Endothelial cell of umbilical vein (primary cell): ENCODE results near the gene CDC42EP3. TPM values are rescaled to one million over a fixed set of nuclear protein-coding genes. Genes with fewer than 3 reads are reported as not detected.

Experiments used
- BruUV-seq: library from RNA; stranded (reverse); fragments of 400-500 nt; replicated peaks from 2 replicates; lab custom pipeline; 2021; lab: Mats Ljungman, UMichigan
- CTCF ChIA-PET: fragments of 300-600, 350-600 bp; sonication (Branson Sonifier 250); formaldehyde crosslinking; loops from one replicate; lab custom pipeline; 2021; ENCODE audit warnings: antibody characterized with exemption, inconsistent platforms; lab: Charles Lee
- POLR2A ChIA-PET: fragments of 300-600, 350-600 bp; sonication (Branson Sonifier 250); formaldehyde crosslinking; loops from one replicate; lab custom pipeline; 2021; ENCODE audit warnings: antibody characterized with exemption, inconsistent platforms; lab: Charles Lee
- DNase-seq: peaks from one replicate; pipeline ENCODE4 v3.0.0-alpha.2; 2011; ENCODE audit warnings: low read depth, low spot score
- FAIRE-seq: peaks from 2 replicates; lab custom pipeline; 2011; peaks lifted over from hg19 to GRCh38; lab: Jason Lieb, UNC
- H2AFZ ChIP-seq: 2 replicates; pipeline ENCODE4 v1.6.0; 2012; ENCODE audit warnings: low read depth, low read length, control low read depth, inconsistent platforms
- H3K27ac ChIP-seq: 2 replicates; pipeline ENCODE4 v1.5.1; 2011; ENCODE audit warnings: low read depth, mild to moderate bottlenecking, control low read depth, low read length, moderate library complexity; ENCODE audit not compliant: insufficient read depth
- H3K27me3 ChIP-seq, 2 experiments: 2 replicates each; pipeline versions ENCODE4 v1.6.0 to v1.6.1; 2011; ENCODE audit warnings: low read length in 2 of 2, mixed read lengths in 1 of 2; ENCODE audit not compliant: control insufficient read depth in 2 of 2, insufficient read depth in 2 of 2
- H3K36me3 ChIP-seq, 2 experiments: 2 replicates in 1 of 2; 3 replicates in 1 of 2; pipeline ENCODE4 v1.5.1; 2011; ENCODE audit warnings: low read length in 2 of 2, mild to moderate bottlenecking in 1 of 2, moderate library complexity in 1 of 2; ENCODE audit not compliant: control insufficient read depth in 2 of 2, insufficient read depth in 2 of 2; ENCODE audit errors: extremely low read depth in 1 of 2
- H3K4me1 ChIP-seq: 3 replicates; pipeline ENCODE4 v1.5.1; 2011; ENCODE audit warnings: mild to moderate bottlenecking, low read length; ENCODE audit not compliant: control insufficient read depth, insufficient read depth; ENCODE audit errors: extremely low read depth
- H3K4me2 ChIP-seq: 2 replicates; pipeline ENCODE4 v1.6.1; 2011; ENCODE audit warnings: low read length, control low read depth, mixed read lengths; ENCODE audit not compliant: insufficient read depth
- H3K4me3 ChIP-seq, 3 experiments: fragments of 200-600 bp in 1 of 3; sonication (generic), shearing (Covaris generic) in 1 of 3; replicated peaks in 1 of 3; 2 replicates each; pipeline ENCODE4 v1.5.1; 2011 to 2016; ENCODE audit warnings: control low read depth in 3 of 3, low read length in 3 of 3, mild to moderate bottlenecking in 2 of 3, inconsistent platforms in 1 of 3, low read depth in 1 of 3, moderate library complexity in 1 of 3; ENCODE audit not compliant: insufficient read depth in 1 of 3
- H3K79me2 ChIP-seq: 2 replicates; pipeline ENCODE4 v1.6.0; 2012; ENCODE audit warnings: low read length, inconsistent platforms; ENCODE audit not compliant: control insufficient read depth, insufficient read depth
- H3K9ac ChIP-seq: replicated peaks from 2 replicates; pipeline ENCODE3; 2011; ENCODE audit warnings: low read length, control low read depth; ENCODE audit not compliant: insufficient read depth; ENCODE audit errors: extremely low read depth
- H3K9me1 ChIP-seq: replicated peaks from 3 replicates; pipeline ENCODE4 v1.6.0; 2011; ENCODE audit warnings: mild to moderate bottlenecking, low read length; ENCODE audit not compliant: control insufficient read depth, insufficient read depth; ENCODE audit errors: extremely low read depth
- H3K9me3 ChIP-seq: replicated peaks from 2 replicates; pipeline ENCODE4 v1.5.1; 2012; ENCODE audit warnings: low read length, inconsistent platforms; ENCODE audit not compliant: control insufficient read depth, insufficient read depth
- H4K20me1 ChIP-seq: replicated peaks from 2 replicates; pipeline ENCODE3; 2011; ENCODE audit warnings: mild to moderate bottlenecking, low read length; ENCODE audit not compliant: control insufficient read depth, insufficient read depth; ENCODE audit errors: extremely low read depth
- CTCF ChIP-seq, 2 donors: IDR thresholded peaks; 1 replicate in 1 of 2; 2 replicates in 1 of 2; pipeline ENCODE4 v1.5.1; 2011; ENCODE audit warnings: low read length in 2 of 2, mild to moderate bottlenecking in 2 of 2, moderate library complexity in 2 of 2, control low read depth in 1 of 2, inconsistent platforms in 1 of 2, low read depth in 1 of 2; ENCODE audit not compliant: insufficient read depth in 1 of 2; ENCODE audit errors: extremely low read depth in 1 of 2
- EZH2 ChIP-seq: IDR thresholded peaks from 2 replicates; pipeline ENCODE4 v1.6.1; 2012; ENCODE audit warnings: borderline replicate concordance, low read depth, mild to moderate bottlenecking, moderate library complexity, low read length, inconsistent platforms; ENCODE audit not compliant: severe bottlenecking
- FOS ChIP-seq: IDR thresholded peaks from 2 replicates; pipeline ENCODE4 v1.6.1; 2011; ENCODE audit warnings: mild to moderate bottlenecking, low read length, moderate library complexity, borderline replicate concordance; ENCODE audit not compliant: insufficient read depth
- GATA2 ChIP-seq: IDR thresholded peaks from 2 replicates; pipeline ENCODE4 v1.7.0; 2011; ENCODE audit warnings: low read depth, mild to moderate bottlenecking, moderate library complexity, mixed read lengths, low read length; ENCODE audit not compliant: insufficient read length, insufficient read depth
- JUN ChIP-seq: IDR thresholded peaks from 2 replicates; pipeline ENCODE4 v1.6.1; 2011; ENCODE audit warnings: borderline replicate concordance, low read depth; ENCODE audit not compliant: insufficient read length, insufficient read depth
- MAX ChIP-seq: IDR thresholded peaks from 2 replicates; pipeline ENCODE4 v1.6.1; 2011; ENCODE audit not compliant: insufficient read depth, insufficient read length
- MYC ChIP-seq: IDR thresholded peaks from one replicate; pipeline ENCODE4 v1.6.1; 2011; ENCODE audit warnings: mild to moderate bottlenecking, low read depth, low read length
- POLR2A ChIP-seq: IDR thresholded peaks from 2 replicates; pipeline ENCODE4 v1.6.1; 2012; ENCODE audit warnings: low read depth, mild to moderate bottlenecking, control low read depth, low read length
- POLR2AphosphoS5 ChIP-seq: IDR thresholded peaks from 2 replicates; pipeline ENCODE4 v1.6.1; 2012; ENCODE audit warnings: low read depth, mild to moderate bottlenecking, control low read depth, low read length, moderate library complexity; ENCODE audit not compliant: insufficient read depth
- dilution Hi-C: fragments of 300-500 bp; cut with MboI; formaldehyde crosslinking; loops from one replicate; pipeline ENCODE4 v1.15.0; 2019; ENCODE audit warnings: low sequenced_read_pairs; ENCODE audit not compliant: extremely low pct_ligation_motif_present
- intact Hi-C: fragments of 100-400 bp; cut with micrococcal nuclease; formaldehyde crosslinking; loops from one replicate; pipeline ENCODE4 v1.10.0; 2022
- polyA plus RNA-seq, 4 experiments: library from polyadenylated mRNA; depleted of rRNA in 3 of 4; stranded (reverse) in 3 of 4; unstranded in 1 of 4; fragments of >200 nt; gene quantifications; 2 replicates each; pipeline versions ENCODE4 v1.2.1 to v1.2.3, GENCODE V29; 2011 to 2012; ENCODE audit warnings: missing spikeins in 1 of 4
- total RNA-seq: library from RNA; stranded (reverse); gene quantifications from 2 replicates; pipeline ENCODE4 v1.2.3, GENCODE V29; 2021

The CDC42EP3 gene
- total and polyA plus RNA-seq, 2 donors (not counting 3 experiments of a cell fraction or from before 2014, with no cell fraction given), result 14.6 to 54.7 TPM

GRCh38 chr2:37667704-37668103 is 3.7 kb downstream of the CDC42EP3 start:
- DNase-seq (no peak), FAIRE-seq (no peak)
- H3K36me3 ChIP-seq, result peaks cover 0 to 2% of the 10 kb centered on the region in 2 experiments
- H3K4me1 ChIP-seq, result peaks cover 44% of the 10 kb centered on the region
- no peak overlapping the region for H2AFZ ChIP-seq
- no peak overlapping the region for H3K4me3 ChIP-seq
- peaks cover 87% of the 10 kb centered on the region for H3K79me2 ChIP-seq
- no peaks in the 10 kb centered on the region for H3K9me3 ChIP-seq
- H4K20me1 ChIP-seq, result no peaks in the 10 kb centered on the region
- CTCF ChIA-PET, result interaction anchor here (2.1 to 3.6 kb wide), 3 partner anchors 165 to 210 kb away, joined by 6 to 26 read pairs (median 14); no protein-coding TSS in a partner anchor
- H3K4me2 ChIP-seq, result no peak overlapping the region
- no peak overlapping the region for H3K27ac ChIP-seq
- H3K9me1 ChIP-seq, result no peaks in the 10 kb centered on the region
- no peak for TF ChIP-seq MAX
- no peak for TF ChIP-seq GATA2
- TF ChIP-seq POLR2A, result no peak
- TF ChIP-seq JUN, result no peak
- TF ChIP-seq POLR2AphosphoS5, result no peak
- intact Hi-C loops, result no loop called here
- dilution Hi-C loops, result no loop called here
- BruUV-seq, result no TSS peak
- POLR2A ChIA-PET, result no interaction called here
- H3K27me3 ChIP-seq, result no peaks in the 10 kb centered on the region
- no peak overlapping the region for H3K9ac ChIP-seq

GRCh38 chr2:37666772-37667171 is 4.7 kb downstream of the CDC42EP3 start:
- BruUV-seq, result no TSS peak
- DNase-seq (no peak), FAIRE-seq (peak; percentile 74)
- H3K79me2 ChIP-seq, result peaks cover 97% of the 10 kb centered on the region
- H2AFZ ChIP-seq, result no peak overlapping the region
- no peaks in the 10 kb centered on the region for H3K9me1 ChIP-seq
- H3K36me3 ChIP-seq, result peaks cover 0 to 2% of the 10 kb centered on the region in 2 experiments
- ChIA-PET POLR2A (no interaction called here), CTCF (interaction anchor here (1.0 to 2.4 kb wide), 5 partner anchors 9 to 211 kb away, joined by 3 to 14 read pairs (median 6); no protein-coding TSS in a partner anchor)
- H3K4me2 ChIP-seq, result no peak overlapping the region
- intact Hi-C loops, result no loop called here
- H3K9ac ChIP-seq, result no peak overlapping the region
- H4K20me1 ChIP-seq, result no peaks in the 10 kb centered on the region
- H3K9me3 ChIP-seq, result no peaks in the 10 kb centered on the region
- peaks cover 43% of the 10 kb centered on the region for H3K4me1 ChIP-seq
- no peaks in the 10 kb centered on the region for H3K27me3 ChIP-seq
- dilution Hi-C loops, result no loop called here
- H3K27ac ChIP-seq, result no peak overlapping the region
- H3K4me3 ChIP-seq, result no peak overlapping the region
- TF ChIP-seq EZH2 (no peak), JUN (no peak), POLR2A (no peak), MAX (no peak), CTCF (IDR thresholded peaks at IDR 0.05; ENCODE audit: extremely low read depth in 1 of 2, insufficient read depth in 1 of 2, low read depth in 1 of 2, low read length in 2 of 2) (no peak), MYC (no peak), FOS (no peak)
